Stimulated activated CD8-positive, alpha-beta memory T cell treated with anti-CD3 and anti-CD28 coated beads, Interleukin-4, amount 100 ng/mL, for 1 hour (primary cell): ENCODE results near the gene PRX.
A peak's percentile ranks its signal among the peaks of the same experiment; 100 is the strongest.
"Not testable (repeated sequence)": the region's sequence is repeated elsewhere in the genome, so short reads cannot be mapped to it uniquely, and the experiment has no call there.

Experiments
- DNase-seq, 2 donors: peaks; one replicate each; pipeline ENCODE4 v3.0.0-alpha.2; 2020; ENCODE audit warnings: low read depth in 2 of 2, low spot score in 1 of 2

PRX gene, protein sequence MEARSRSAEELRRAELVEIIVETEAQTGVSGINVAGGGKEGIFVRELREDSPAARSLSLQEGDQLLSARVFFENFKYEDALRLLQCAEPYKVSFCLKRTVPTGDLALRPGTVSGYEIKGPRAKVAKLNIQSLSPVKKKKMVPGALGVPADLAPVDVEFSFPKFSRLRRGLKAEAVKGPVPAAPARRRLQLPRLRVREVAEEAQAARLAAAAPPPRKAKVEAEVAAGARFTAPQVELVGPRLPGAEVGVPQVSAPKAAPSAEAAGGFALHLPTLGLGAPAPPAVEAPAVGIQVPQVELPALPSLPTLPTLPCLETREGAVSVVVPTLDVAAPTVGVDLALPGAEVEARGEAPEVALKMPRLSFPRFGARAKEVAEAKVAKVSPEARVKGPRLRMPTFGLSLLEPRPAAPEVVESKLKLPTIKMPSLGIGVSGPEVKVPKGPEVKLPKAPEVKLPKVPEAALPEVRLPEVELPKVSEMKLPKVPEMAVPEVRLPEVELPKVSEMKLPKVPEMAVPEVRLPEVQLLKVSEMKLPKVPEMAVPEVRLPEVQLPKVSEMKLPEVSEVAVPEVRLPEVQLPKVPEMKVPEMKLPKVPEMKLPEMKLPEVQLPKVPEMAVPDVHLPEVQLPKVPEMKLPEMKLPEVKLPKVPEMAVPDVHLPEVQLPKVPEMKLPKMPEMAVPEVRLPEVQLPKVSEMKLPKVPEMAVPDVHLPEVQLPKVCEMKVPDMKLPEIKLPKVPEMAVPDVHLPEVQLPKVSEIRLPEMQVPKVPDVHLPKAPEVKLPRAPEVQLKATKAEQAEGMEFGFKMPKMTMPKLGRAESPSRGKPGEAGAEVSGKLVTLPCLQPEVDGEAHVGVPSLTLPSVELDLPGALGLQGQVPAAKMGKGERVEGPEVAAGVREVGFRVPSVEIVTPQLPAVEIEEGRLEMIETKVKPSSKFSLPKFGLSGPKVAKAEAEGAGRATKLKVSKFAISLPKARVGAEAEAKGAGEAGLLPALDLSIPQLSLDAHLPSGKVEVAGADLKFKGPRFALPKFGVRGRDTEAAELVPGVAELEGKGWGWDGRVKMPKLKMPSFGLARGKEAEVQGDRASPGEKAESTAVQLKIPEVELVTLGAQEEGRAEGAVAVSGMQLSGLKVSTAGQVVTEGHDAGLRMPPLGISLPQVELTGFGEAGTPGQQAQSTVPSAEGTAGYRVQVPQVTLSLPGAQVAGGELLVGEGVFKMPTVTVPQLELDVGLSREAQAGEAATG (N-terminal part only)

DNA sequence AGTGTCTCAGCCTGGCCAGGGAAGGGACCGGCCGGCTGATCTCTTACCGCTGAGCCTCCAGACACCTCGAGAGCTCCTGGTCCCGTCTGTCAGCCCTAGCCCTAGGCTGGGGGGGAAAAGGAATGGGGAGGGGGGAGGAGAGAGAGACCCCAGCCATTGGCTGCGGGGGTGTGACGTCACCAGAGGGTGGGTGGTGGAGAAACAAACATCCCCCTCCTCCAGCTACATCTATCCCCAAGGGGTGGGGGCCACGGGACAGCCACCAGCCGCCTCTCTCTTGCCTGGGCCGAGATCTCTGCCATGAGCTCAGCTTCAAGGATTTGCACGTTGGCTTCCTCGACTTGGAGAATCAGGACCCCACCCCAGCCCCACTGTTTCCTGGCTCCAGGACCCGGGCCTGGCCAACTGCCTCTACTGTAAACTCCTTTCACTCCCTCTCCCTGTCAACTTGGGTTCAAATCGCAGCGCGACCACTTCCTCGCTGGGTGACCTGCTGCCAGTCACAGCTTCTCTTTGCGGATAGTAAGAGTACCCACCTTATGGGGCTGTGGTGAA lies at the start of gene PRX:
TSS of gene PRX (minus strand) at position 88 of the 555 bp plus-strand sequence. CDS start 5,446 bp downstream, outside the sequence.
- no peak for DNase-seq

DNA sequence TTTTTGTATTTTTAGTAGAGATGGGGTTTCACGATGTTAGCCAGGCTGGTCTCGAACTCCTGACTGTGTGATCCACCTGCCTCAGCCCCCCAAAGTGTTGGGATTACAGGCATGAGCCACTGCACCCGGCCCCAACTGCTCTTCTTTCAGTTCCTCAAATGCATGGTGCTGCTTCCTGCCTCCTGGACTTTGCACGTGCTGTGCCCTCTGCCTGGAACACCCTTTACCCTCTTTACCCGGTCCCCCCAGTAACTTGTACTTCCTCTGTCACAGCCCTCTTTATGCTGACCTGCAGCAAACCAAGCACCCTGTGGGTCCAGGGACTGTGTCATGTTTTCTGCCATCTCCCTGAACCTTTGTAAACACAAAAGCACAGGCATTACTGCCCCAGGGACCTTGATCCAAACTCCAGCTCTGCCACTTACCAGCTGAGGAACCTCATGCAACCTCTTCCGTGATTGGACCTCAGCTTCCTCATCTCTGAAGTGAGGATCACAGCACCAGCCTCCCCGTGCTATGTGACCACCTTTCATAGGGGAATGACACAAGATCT lies 48.6 kb upstream of the PRX start:
- DNase-seq = no peak

DNA sequence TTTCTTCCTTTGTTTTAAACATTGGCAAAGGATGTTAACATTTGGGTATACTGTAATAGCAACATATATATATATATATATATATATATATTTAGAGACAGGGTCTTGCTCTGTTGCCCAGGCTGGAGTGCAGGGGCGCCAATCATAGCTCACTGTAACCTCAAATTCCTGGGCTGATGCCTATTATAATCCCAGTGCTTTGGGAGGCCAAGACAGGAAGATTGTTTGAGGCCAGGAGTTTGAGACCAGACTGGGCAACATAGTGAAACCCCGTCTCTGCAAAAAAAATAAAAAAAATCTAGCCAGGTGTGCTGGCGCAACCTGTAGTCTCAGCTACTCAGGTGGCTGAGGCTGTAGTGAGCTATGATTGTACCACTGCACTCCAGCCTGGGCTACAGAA lies 47.0 kb upstream of the PRX start:
- no peak for DNase-seq

DNA sequence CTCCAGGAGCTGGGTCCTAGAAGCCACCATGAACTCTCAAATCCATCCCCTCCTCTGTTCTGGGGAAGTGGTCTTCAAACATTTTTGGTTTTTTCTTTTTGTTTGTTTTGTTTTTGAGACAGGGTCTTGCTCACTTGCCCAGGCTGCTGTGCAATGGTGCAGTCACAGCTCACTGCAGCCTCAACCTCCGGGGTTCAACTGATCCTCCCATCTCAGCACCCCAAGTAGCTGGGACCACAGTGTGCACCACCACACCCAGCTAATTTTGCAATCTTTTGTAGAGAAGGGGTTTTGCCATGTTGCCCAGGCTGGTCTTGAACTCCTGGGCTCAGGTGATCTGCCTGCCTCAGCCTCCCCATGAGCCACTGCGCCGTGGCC lies 45.4 kb upstream of the PRX start:
- DNase-seq = no peak

DNA sequence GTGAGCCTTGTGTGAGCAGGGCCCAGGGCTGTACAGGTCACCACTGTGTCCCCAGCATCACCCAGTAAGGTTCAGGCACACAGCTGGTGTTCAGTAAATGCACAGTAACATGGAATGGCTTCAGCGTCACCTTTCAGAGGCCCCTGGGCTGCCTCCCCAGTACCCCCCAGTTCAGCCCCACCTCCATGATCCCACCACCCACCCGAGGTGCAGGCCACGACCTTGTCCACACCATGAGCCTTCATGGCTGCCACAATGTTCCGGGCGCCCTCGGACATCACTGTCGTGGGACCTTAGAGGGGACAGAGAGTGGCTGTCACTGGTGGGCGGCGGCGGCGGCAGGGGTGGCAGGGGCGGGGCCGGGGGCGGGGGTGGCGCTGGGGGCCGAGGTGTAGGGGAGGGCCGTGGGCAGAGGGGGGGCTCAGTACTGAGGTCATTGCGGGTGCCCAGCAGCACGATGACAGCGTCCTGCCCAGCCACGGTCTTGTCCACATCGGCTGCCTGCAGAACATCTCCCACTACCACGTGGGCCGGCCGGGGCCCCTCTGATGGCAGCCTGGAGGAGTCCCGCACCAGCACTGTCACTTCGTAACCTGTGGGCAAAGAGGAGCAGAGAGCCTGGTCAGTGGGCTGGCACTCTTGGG lies 44.9 kb upstream of the PRX start:
- no peak for DNase-seq

DNA sequence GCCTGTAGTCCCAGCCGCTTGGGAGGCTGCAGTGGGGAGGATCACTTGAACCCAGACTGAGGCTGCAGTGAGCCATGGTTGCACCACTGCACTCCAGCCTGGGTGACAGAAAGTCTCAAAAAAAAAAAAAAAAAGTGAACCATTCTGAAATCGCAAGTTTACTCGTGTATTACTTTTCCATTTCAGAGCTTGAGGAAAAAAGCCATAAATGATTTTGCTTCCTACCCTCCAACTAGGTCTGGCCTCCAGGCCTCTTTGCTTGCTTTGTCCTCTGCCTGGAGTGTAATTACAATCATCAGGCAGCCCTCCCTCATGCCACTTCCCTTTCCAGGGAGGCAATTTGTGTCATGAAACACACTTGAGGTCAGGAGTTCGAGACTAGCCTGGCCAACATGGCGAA lies 43.9 kb upstream of the PRX start:
- no peak for DNase-seq

DNA sequence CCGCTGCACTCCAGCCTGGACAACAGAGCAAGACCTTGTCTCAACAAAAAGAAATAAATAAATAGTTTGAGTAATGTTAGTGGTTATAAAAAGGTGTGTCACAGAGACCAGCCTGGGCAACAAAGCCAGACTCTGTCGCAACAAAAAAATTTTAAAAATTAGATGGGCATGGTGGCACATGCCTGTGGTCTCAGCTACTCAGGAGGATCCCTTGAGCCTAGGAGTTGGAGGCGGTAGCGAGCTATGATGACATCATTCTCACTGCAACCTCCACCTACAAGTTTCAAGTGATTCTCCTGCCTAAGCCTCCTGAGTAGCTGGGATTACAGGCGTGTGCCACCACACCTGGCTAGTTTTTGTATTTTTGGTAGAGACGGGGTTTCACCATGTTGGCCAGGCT lies 40.8 kb upstream of the PRX start:
- not testable (repeated sequence) for DNase-seq

DNA sequence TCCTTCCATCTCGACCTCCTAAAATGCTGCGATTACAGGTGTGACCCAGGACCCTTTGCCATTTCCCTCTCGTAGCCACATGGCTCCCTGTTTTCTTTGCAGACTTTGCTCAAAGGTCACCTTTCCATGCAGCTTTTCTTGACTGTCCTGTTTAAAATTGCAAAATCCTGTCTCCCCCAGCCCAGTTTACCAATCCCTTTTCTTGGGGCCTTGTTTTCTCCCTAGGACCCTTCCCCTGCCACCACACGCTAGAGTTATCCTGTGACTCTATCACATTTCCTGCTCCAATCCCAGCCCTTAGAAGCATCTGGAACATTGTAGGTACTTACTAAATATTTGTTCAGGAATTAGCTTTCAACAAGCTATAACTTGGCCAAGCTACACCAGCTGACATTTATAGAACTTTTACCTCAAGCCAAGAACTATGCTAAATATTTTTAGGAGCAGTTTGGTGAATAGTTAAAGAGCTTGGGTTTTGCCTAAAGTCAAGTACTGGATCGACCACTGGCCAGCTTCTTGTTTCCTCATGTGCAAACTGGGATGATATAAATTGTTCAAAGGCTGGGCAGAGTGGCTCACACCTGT lies 40.1 kb upstream of the PRX start:
- DNase-seq = no peak

DNA sequence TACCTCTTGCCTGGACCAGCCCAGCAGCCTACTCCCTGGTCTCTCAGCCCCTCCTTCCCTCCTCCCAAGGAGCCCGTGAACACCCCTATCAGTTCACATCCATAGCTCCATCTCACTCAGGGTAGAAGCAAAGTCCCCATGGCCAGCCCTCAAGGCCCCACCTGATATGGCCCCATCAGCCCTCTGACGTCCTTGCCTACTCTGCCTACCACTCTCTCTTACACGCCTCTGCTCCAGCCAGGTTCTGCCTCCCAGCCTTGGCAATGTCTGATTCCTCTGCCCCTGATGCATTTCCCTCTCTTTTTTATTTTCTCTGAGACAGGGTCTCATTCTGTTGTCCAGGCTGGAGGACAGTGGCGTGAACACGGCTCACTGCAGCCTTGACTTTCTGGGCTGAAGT lies 38.8 kb upstream of the PRX start:
- no peak for DNase-seq

DNA sequence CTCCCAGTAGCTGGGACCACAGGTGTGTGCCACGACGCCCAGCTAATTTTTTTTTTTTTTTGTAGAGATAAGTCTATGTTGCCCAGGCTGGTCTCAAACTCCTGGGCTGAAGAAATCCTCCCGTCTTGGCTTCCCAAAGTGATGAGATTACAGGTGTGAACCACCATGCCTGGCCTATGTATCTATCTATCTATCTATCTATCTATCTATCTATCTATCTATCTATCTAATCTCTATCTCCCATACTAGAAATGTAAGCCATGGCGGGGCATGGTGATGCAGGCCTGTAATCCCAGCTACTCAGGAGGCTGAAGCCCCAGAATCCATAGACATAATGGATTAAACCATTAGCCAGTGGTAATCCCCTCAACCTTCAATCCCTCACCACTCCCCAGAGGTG lies 37.5 kb upstream of the PRX start:
- DNase-seq = no peak

DNA sequence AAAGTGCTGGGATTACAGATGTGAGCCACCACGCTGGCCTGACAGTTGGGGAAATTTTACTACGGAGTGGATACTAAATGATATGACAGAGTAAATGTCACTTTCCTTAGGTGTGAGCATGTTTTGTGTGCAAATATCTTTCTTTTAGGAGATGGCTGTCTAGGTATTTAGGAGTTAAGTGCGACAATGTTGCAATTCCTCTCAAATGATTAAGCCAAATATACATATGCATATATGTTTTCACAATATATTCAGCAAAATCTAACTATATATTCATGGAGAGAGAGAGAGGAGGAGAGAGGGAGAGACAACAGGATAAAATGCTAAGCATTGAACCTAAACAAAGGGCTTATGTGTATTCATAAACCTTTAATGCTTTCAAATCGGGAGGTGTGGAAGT lies 36.3 kb upstream of the PRX start:
- no peak for DNase-seq

DNA sequence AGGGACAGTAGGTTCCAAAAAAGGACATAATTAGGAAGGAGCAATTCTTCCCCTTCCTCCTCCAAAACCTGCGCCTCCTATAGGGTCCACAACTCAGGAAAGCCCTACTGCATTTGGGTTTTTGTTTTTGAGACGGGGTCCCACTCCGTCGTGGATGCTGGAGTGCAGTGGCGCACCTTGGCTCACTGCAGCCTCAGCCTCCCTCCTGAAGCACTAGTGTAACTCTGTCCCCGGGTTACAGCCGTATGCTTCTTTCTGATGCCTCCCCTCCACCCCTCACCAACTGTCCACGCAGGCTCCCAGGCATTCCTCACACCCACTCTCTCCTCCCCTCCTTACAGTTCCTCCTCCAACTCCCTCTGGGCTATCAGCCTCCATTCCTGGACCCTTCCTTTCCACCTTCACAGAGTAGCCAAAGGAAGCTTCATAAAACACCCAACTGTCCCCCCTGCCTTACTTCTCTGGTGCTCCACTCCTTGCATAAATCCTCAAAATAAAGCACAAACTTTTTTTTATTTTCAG lies 33.1 kb upstream of the PRX start:
- DNase-seq = no peak

DNA sequence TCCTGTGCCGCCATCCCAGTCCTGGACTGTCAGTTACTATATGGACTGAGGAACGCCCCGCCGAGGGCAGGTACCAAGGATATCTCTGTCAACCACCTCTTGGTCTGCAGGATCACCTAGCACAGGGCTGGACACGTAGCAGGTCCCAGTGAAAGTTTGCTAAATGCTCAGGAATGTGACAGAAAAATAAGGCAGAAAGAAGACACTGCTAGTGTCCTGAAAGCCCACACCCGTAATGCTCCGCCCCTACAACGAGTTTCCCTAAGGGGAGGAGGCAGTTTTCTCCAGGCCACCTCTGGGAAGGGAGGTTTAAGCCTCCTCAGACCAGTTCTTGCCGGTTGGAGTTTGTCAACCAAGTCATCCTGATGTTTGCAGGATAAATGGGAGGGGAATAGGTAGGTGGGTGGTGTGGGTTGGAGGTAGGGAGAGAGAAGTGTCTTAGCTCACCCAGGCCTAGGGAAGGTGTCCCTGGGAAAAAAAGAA lies 32.6 kb upstream of the PRX start:
- DNase-seq = no peak

DNA sequence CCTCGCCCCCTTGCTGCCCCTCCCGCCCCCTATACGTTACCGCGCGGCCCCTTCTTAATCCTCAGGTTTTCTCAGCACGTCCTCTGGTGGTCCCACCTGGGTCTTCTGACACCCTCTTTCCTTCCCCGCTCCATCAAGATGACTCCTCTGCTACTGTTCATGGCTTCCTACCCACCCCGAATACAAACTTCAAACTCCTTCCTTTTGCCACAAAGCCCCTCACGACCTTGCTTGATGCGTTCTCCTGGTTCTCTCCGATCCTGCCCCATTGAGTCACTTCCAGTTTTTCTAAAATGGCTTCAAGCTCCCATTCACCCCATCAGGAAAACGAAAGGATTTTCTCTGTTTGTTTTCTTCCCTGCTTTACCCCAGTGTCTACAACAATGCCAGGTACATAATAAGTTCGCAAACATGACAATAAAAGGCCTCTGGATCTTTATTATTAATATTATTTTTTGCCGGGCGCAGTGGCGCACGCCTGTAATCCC lies 31.7 kb upstream of the PRX start:
- no peak for DNase-seq

DNA sequence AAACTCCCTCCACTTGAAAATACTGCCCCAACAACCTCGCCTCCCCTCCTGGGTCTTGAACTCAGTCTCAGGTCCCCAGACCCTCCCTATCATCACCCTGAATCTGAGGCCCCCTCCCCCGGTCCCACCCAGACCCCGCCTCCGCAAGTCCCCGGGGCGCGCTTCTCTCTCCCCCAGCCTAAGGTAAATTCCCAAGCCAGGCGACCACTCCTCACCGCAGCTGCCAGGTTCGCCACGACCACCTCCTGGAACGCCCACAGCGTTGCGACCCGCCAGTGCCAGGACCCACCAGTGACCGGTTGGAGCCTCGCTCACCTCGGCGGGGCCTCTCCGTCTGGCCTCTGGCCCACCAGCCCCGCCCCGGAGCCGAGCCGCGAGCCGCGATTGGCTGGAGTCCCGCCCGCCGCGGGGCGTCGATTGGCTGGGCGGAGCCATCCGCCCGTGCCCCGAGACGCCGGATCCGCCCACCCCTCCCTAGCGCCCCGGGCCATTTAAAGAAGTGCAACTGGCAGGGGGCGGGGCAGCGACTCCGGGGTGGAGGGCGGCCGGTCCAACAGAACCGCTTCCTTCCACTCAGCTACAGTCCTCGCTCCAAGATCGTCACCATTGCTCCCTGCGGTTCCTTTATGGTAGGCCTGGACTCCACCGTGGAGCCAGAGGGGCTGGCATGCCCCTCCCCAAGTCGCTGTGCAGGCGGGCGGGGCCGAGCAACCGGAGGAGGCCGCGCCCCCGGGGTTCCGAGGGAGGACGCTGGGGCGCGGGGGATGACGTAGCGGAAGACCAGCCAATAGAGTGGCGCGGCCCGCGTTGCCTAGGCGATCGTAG lies 31.0 kb upstream of the PRX start, which contains the start of gene SERTAD3:
TSS of gene SERTAD3 (minus strand) at position 336 of the 825 bp plus-strand sequence. CDS start 2,255 bp downstream, outside the sequence.
- peak; percentile 89 to 94 for DNase-seq

DNA sequence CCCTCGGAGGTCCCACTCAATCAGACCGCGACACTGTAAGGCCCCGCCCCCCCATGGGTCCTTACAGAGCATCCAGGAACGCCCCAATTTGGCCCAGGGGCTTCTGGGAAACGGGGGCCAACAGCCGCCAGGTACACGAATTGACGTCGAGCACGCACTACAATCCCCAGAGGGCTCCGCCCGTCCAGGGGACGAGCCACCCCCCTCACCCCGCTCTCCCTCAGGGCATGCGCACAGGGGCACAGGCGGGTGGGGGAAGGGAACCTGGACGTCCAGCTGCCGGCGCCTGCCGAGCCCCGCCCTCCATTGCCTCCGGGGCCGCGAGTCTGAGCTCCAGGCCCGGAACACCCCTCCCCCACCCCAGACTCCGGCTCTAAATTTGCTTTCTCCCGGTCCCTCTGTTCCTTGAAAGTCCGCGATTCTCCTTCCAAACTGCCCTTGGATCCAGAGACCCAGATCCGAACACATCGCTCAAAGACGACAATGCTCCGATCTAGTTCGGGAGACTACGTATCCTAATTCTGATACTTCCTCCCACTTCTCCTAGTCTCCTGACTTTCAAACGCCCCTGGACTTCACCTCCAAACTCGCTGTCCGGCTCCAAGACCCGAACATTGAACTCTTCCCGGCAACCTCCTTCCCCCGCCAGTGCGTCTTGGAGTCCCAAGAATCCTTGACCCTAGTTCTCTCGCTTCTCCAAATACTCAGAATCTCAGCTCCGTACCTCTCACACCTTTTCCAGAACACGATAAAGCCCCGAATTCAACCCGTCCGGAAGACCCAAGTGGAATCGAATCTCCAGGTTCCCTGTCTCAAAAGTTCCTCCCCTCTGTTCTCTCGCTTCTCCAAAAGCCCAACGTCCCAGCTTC lies 30.2 kb upstream of the PRX start:
- DNase-seq = peak; percentile 95 to 97

DNA sequence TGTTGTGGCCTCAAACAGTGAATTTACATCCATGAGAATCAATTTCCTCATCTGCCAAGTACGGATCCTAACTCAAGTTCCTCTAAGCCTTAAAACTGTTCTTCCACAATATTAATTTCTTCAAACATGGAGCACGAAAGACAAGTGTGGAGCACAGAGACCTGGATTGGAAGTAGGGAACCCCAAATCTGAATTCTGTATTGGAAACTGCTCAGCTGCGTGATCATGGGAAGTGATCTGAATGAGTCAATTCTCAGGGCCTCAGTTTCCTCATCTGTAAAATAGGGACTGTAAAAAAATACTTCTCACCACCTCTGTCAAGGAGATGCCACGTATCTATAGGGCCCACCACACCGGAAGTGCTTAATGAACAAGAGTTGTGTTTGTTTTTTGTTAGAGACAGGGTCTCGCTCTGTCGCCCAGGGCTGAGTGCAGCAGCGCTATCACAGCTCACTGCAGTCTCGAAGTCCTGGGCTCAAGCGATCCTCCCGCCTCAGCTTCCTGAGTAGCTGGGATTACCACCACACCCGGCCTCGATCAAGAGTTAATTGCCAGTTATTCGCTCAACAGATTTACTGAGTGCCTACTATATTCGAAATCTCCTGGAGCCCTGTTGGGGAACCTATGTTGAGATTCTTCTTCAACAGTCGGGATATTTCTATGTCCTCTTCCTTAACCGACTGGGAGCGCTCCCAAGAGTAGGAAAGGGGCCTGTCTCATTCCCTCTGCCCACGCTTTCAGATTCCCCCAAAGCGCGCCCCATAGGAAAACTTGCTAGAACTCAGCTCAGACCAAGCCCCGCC lies 29.4 kb upstream of the PRX start:
- no peak for DNase-seq
